Progenitor cell of endocrine pancreas (in vitro differentiated cells): Measurements from ENCODE around the gene AQP7. TPM values are rescaled to one million over a fixed set of nuclear protein-coding genes. Genes with fewer than 3 reads are reported as not detected.
"Not testable (repeated sequence)": the region's sequence is repeated elsewhere in the genome, so short reads cannot be mapped to it uniquely, and the experiment has no call there.

Source experiments
- DNase-seq: peaks from one replicate; pipeline ENCODE4 v3.0.0; 2021; ENCODE audit warnings: low spot score; ENCODE audit not compliant: unreplicated experiment
- H3K27ac Mint-ChIP-seq: 2 replicates; pipeline ENCODE4 v1.8.0; 2021; ENCODE audit warnings: mild to moderate bottlenecking, moderate library complexity, mixed read lengths
- H3K27me3 Mint-ChIP-seq: 2 replicates; pipeline ENCODE4 v1.8.0; 2021; ENCODE audit warnings: mixed read lengths
- H3K36me3 Mint-ChIP-seq: 2 replicates; pipeline ENCODE4 v1.8.0; 2022; ENCODE audit warnings: mixed read lengths; ENCODE audit not compliant: insufficient read depth
- H3K4me1 Mint-ChIP-seq: 2 replicates; pipeline ENCODE4 v1.8.0; 2021; ENCODE audit warnings: low read depth, mixed read lengths
- H3K4me3 Mint-ChIP-seq: 2 replicates; pipeline ENCODE4 v1.8.0; 2021; ENCODE audit warnings: low read depth, mild to moderate bottlenecking, moderate library complexity, mixed read lengths
- H3K9me3 Mint-ChIP-seq: 2 replicates; pipeline ENCODE4 v1.8.0; 2021; ENCODE audit warnings: low read depth, mixed read lengths
- total RNA-seq: library from RNA; stranded (reverse); gene quantifications from 2 replicates; pipeline ENCODE4 v1.2.1, GENCODE V29; 2021
- TF ChIP-seq, protein P1 (sequence below): fragments of 200-600 bp; sonication (generic); IDR thresholded peaks from one replicate; pipeline ENCODE4 v1.5.0; 2021; ENCODE audit warnings: antibody characterized with exemption, mild to moderate bottlenecking; ENCODE audit not compliant: unreplicated experiment

The AQP7 gene
- total RNA-seq, 1 donor from 2014 or later: 3.3 TPM

DNA sequence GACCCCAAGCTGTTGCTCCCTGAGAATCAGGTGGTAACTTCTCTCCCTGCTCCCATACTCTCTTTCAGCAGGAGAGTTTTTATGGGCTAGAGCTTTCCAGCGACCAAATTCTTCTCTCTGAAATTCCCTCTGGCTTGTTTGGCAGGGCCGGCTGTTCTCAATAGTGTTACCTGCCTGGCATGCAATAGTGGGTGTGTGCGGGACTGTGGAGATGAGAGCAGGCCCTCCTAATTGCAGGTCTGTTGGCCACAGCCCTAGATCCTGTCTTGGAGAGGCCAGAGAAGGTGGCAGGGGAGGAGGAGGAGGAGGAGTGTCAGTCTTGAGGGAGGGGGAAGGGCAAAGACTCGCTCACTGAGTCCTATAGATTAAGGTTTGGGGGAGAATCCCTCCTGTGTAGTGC lies 29.5 kb downstream of the AQP7 start:
- H3K4me1 Mint-ChIP-seq: peaks cover 21% of the 10 kb centered on the region
- DNase-seq: no peak
- no peak overlapping the region for H3K4me3 Mint-ChIP-seq
- H3K27me3 Mint-ChIP-seq: no peaks in the 10 kb centered on the region
- peak overlapping the region; percentile 79 for H3K27ac Mint-ChIP-seq
- TF ChIP-seq, protein P1, sequence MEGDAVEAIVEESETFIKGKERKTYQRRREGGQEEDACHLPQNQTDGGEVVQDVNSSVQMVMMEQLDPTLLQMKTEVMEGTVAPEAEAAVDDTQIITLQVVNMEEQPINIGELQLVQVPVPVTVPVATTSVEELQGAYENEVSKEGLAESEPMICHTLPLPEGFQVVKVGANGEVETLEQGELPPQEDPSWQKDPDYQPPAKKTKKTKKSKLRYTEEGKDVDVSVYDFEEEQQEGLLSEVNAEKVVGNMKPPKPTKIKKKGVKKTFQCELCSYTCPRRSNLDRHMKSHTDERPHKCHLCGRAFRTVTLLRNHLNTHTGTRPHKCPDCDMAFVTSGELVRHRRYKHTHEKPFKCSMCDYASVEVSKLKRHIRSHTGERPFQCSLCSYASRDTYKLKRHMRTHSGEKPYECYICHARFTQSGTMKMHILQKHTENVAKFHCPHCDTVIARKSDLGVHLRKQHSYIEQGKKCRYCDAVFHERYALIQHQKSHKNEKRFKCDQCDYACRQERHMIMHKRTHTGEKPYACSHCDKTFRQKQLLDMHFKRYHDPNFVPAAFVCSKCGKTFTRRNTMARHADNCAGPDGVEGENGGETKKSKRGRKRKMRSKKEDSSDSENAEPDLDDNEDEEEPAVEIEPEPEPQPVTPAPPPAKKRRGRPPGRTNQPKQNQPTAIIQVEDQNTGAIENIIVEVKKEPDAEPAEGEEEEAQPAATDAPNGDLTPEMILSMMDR: no peak
- no peaks in the 10 kb centered on the region for H3K9me3 Mint-ChIP-seq
- H3K36me3 Mint-ChIP-seq: peaks cover 11% of the 10 kb centered on the region

DNA sequence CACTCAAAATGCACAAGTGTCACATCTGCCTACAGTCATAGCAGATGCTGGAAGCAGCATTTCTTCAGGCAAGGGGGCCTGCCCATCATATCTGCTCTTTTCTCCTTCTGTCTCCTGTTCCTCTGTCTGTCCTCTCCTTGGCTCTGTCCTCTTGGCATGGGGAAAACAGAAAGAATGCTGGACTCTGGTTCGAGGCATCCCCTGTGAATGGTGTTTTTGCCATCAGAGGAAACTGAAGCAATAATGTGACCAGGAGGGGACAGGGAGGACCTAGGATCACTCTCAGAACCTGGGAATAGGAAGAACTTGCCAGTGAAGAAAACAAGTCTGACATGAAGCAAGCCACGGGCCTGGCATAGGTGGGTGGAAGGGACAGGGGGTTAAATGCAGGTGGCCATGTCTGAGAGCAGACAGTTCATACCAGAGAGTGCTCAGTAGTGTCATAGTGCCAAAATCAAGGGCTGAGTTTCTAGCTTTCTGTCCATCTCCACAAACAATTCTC lies 35.3 kb downstream of the AQP7 start:
- Mint-ChIP-seq H3K36me3 (peaks cover 16% of the 10 kb centered on the region), H3K9me3 (no peaks in the 10 kb centered on the region), H3K27me3 (no peaks in the 10 kb centered on the region), H3K4me3 (no peak overlapping the region), H3K27ac (no peak overlapping the region), H3K4me1 (no peaks in the 10 kb centered on the region)
- no peak for DNase-seq
- TF ChIP-seq, protein P1: no peak

DNA sequence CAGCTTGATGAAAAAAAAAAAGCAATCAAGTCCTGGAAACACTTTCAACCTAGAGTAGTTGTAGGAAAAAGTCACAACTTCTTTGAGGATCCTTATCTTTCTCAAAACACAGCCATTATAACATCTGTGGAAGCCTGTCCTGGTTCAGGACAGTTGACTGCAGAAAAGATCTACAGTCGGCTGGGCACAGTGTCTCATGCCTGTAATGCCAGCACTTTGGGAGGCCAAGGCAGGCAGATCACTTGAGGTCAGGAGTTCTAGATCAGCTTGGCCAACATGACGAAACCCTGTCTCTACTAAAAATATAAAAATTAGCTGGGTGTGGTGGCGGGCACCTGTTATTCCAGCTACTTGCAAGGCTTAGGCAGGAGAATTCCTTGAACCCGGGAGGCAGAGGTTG lies 37.6 kb downstream of the AQP7 start:
- not testable (repeated sequence) for H3K36me3 Mint-ChIP-seq, DNase-seq, H3K4me1 Mint-ChIP-seq, H3K9me3 Mint-ChIP-seq, H3K4me3 Mint-ChIP-seq, H3K27ac Mint-ChIP-seq, H3K27me3 Mint-ChIP-seq

DNA sequence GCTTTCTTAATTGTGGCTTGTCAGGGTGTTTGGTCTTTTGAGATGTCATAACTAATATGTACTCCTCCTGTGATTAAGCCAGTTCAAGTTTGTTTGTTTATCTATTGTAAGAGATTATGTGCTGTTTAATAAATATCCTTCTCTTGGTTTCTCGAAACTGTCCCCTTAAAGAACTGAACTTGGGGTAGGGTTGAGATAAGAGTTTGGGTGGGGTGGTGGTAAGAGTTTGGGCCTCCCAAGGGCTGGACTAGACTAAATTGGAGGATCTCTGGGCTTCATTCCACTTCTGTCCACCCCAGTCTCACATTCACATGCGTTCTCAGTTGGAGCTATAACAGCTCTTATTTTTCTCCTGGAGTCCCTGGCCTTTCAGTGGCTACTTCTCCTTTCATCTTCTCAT lies 38.2 kb downstream of the AQP7 start:
- no peak for DNase-seq
- Mint-ChIP-seq H3K36me3 (peaks cover 7% of the 10 kb centered on the region), H3K27ac (no peak overlapping the region), H3K27me3 (no peaks in the 10 kb centered on the region), H3K9me3 (no peaks in the 10 kb centered on the region), H3K4me3 (no peak overlapping the region), H3K4me1 (no peaks in the 10 kb centered on the region)
- TF ChIP-seq, protein P1: no peak

DNA sequence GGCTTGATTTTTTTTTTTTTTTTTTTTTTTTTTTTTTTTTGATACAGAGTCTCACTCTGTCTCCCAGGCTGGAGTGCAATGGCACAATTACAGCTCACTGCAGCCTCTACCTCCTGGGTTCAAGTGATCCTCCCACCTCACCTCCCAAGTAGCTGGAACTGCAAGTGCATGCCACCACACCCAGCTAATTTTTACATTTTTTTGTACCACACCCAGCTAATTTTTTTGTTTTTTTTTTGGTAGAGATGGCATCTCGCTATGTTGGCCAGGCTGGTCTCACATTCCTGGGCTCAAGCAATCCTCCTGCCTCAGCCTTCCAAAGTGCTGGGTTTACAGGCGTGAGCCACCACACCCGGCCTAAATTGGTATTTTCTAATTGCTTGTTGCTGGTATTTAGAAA lies 43.7 kb downstream of the AQP7 start:
- DNase-seq, H3K4me3 Mint-ChIP-seq, H3K9me3 Mint-ChIP-seq, H3K27ac Mint-ChIP-seq, H3K4me1 Mint-ChIP-seq, H3K27me3 Mint-ChIP-seq: not testable (repeated sequence)
- peaks cover 14% of the 10 kb centered on the region for H3K36me3 Mint-ChIP-seq

DNA sequence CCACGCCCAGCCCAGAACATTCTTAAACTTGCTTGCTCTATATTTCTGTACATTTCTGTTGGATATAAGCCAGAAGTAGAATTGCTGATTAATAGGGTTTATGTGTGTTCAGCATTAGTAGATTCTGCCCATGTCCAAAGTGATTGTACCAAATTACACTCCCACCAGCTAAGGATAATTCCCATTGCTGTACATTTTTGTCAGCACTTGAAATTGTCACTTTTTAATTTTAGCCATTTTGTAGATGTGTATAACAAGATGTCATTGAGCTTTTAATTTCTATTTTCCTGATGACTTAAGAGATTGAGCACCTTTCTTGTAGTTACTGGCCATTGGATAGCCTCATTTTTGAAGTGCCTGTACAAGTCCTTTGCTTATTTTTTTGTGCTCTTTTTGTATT lies 46.4 kb downstream of the AQP7 start:
- H3K27ac Mint-ChIP-seq: no peak overlapping the region
- peaks cover 14% of the 10 kb centered on the region for H3K36me3 Mint-ChIP-seq
- TF ChIP-seq, protein P1: no peak
- no peaks in the 10 kb centered on the region for H3K4me1 Mint-ChIP-seq
- H3K9me3 Mint-ChIP-seq: no peaks in the 10 kb centered on the region
- no peak overlapping the region for H3K4me3 Mint-ChIP-seq
- no peaks in the 10 kb centered on the region for H3K27me3 Mint-ChIP-seq
- DNase-seq: no peak
